OCI-LY7 (cell line): ENCODE measurements around the gene NCLN.

Experiments used
- EZH2phosphoT487 ChIP-seq: fragments of 200-600 bp; sonication (generic); IDR thresholded peaks from 2 replicates; pipeline ENCODE4 v1.6.1; 2018; ENCODE audit warnings: low read depth, borderline replicate concordance, mild to moderate bottlenecking, mixed run types, antibody characterized with exemption, low read length, moderate library complexity, mixed read lengths
- TF ChIP-seq, protein P1 (sequence below): fragments of 200-600 bp; sonication (generic); conservative IDR thresholded peaks from 2 replicates; pipeline ENCODE4 v1.5.1; 2014; ENCODE audit warnings: mild to moderate bottlenecking, antibody characterized with exemption, low read length, moderate library complexity, mixed read lengths

DNA sequence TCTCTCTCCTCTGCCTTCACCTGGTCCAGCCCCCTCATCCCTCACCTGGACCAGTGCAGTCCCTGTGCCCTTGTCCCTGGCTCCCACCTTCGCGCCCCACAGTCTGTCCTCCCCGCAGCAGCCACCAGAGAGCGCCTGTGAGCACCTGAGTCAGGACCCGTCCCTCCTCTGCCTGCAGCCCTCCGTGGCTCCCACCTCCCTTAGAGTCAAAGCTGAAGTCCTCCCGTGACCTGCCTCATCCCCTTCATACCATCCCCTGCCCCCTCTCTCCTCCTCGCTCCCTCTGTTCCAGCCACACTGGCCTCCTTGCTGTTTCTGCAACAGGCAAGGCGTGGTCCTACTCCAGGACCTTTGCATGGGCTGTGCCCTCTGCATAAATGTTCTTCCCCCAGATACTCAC lies 49.1 kb downstream of the NCLN start:
- TF ChIP-seq, protein P1, sequence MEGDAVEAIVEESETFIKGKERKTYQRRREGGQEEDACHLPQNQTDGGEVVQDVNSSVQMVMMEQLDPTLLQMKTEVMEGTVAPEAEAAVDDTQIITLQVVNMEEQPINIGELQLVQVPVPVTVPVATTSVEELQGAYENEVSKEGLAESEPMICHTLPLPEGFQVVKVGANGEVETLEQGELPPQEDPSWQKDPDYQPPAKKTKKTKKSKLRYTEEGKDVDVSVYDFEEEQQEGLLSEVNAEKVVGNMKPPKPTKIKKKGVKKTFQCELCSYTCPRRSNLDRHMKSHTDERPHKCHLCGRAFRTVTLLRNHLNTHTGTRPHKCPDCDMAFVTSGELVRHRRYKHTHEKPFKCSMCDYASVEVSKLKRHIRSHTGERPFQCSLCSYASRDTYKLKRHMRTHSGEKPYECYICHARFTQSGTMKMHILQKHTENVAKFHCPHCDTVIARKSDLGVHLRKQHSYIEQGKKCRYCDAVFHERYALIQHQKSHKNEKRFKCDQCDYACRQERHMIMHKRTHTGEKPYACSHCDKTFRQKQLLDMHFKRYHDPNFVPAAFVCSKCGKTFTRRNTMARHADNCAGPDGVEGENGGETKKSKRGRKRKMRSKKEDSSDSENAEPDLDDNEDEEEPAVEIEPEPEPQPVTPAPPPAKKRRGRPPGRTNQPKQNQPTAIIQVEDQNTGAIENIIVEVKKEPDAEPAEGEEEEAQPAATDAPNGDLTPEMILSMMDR = peak; percentile 66
- TF ChIP-seq EZH2phosphoT487 = no peak
